Fibroblast of the conjunctiva (primary cell): ENCODE data around the gene WDR70.

Experiments used
- DNase-seq: peaks from one replicate; pipeline ENCODE4 v3.0.0-alpha.2; 2010; ENCODE audit warnings: low read depth

Gene WDR70

GRCh38 chr5:37723162-37723961, 344.2 kb downstream of the WDR70 start:
- no peak for DNase-seq

- DNase-seq, result no peak
Measured at GRCh38 chr5:37724395-37725125, 345.4 kb downstream of the WDR70 start.

DNA sequence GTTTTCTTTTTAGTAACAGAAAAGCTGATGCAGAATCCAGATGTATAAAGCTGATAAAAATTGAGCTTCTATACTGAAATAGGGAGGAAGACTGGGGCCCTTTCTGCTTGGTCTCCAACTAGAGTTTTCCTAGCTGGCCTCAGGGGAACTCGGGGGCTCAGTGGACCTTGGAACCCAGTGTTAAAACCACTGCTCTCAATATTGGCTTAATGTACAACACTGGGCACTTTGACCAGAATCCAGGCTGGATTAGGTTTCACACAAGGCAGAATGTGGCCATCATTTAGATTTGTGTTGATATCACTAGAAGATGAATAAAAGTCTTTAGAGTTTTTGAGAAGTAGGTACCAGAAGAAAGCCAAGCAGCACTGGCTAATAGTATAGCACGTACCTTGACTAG, 346.1 kb downstream of the WDR70 start:
- no peak for DNase-seq

GRCh38 chr5:37727238-37727637, 348.1 kb downstream of the WDR70 start:
- DNase-seq, result no peak

DNA sequence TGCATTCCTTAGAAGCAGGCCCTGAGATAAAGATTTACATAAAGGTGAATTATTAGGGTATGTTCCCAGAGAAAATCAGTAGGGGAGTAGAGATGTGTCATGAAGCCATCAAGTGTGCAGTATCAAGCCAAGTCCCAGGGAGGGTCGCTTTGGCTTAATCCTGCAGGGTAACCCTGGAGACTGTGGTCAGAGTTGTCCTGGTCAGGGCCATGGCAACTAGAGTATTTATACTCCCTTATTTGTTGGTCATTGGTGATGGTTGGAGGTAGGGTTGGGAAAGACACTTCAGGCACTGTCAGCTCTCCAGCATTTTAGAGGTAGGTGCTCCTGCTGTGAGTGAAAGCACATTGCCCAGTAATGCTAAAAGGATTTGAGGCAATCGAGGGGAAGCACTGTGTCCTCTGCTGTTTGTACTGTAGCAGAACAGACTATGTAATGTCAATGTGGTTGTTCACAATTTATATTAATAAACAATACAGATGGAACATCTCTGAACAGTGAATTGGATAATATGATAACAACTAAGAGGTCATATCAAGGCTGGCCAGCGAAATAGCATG, 351.9 kb downstream of the WDR70 start:
- no peak for DNase-seq

- no peak for DNase-seq
Measured at GRCh38 chr5:37734114-37734513, 355.0 kb downstream of the WDR70 start.

DNA sequence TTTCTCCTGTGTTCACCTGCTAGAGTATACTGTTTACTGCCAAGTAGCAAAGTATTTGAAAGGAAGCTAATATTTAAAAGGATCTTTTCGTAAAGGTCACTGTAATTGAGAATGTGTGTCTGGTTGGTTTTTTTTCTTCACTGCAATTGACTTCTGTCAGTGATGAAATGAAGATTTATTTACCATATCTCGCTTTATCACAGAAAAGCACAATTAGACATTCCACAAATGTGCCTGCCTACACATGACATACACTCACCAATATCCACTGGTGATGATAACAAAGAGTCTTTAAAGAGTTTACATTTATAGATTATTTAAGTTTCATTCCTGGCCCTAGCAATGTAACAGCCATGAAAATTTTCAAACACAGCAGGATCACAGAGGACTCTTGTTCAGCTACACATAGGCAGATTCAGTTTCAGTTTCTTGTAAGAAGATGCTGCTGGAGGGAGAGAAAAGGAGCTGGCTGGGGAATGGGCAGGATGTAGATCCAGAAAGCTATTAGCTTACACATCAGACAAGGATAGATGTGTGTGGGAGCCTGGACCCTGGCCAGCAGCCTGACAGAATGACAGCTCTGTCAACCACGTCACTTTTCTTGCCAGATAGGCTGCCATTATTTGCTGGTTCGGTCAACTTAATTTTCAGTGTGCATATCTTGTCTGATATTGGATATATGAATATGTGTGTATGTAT, 356.7 kb downstream of the WDR70 start:
- DNase-seq, result no peak

DNA sequence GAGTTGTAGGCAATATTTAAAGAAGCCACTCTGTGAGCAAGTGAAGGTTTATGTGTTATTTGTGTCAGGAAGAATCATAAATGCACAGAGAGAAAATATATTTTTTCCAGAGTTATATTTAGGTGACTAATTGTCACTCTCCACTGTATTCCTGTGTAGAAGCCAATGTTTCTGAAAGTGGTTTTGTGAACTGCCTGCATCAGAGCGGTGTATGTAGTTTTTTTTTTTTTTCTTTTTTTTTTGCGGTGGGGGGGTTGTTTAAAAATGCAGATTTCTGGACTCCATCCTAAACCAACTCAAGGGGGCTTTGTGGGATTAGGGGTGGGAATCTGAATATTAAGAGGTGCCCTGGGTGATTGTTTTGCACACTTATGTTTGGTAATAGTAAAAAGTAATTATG, 357.3 kb downstream of the WDR70 start:
- no peak for DNase-seq

DNA sequence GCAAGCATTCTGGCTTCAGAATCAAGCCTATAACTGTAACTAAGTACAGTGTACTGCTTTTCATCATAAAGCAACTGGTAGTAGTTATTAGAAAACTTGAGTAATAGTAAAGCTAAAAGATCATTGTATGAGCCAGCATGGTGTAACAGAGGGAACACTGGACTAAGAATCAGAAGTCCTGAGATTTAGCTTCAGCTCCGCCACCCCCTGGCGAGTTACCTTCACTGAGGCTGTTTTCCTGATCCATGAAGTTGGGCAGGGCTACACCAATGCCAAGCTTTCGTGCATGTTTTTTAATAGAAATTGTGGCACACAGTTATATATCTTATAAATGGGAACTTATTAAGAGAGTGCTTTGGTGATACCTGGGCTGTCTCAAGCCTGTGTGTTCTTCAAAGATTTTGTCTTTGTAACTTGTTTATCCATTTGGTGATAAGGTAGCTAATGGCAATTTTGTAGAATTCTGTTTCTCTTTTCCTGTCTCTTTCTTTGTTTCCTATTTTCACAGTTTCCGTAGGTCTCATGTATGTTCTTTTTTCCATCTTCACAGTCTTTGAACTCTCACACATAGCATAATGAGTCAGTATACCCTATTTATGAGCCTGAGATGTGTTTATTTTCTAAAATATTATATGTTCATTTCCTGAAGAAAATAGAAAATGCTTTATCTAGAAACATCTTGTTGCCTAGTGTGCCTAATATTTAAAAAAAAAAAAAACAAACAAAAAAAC, 358.4 kb downstream of the WDR70 start:
- no peak for DNase-seq

- peak; percentile 94 for DNase-seq
Measured at GRCh38 chr5:37738057-37738691, 359.1 kb downstream of the WDR70 start.

GRCh38 chr5:37738865-37739488, 359.9 kb downstream of the WDR70 start:
- no peak for DNase-seq

GRCh38 chr5:37739817-37740261, 360.7 kb downstream of the WDR70 start:
- DNase-seq, result peak; percentile 72

DNA sequence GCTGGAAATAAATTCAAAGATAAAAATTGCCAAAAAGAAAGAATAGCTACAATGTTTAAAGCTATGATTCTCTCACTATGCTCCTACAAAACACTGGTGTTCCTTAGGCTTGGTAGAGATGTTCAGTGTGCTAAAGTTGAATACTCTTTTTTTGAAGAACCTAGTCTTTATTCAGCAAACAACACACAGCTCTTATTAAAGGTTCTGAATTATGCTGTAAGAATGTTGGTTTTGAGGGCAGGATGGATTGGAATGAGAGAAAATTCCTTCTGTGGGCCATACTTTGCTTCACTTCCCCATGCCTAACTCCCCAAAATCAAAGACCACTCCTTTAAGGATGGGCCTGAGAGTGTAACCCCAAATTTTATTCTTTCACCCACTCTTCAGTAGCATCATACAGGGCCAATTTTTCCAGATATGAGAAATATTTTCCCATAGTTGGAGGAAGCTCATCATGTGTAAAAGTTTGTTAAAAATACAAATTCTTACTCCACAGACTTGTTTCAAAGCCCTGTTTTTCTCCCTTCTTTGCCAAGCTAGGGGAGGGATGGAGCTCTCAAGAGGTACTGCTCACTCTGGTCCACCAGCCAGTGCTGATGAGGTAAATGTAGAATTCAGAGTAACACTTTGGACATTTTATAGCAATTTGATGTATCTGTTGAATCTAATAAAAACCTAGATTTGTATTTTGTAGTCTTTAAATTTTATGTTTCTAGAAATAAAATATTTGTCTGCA, 361.4 kb downstream of the WDR70 start:
- DNase-seq, result no peak

DNA sequence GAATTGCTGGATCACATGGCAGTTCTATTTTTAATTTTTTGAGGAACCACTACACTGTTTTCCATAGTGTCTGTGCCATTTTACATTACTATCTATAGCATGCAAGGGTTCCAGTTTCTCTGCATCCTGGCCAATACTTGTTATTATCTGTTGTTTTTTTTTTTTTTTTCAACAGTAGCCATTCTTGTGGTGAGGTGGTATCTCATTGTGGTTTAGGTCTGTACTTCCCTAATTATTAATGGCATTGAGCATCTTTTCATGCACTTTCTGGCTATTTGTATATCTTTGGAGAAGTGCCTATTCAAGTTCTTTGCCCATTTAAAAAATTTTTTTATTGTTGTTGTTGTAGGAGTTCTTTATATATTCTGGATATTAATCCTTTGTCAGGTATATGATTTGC, 363.0 kb downstream of the WDR70 start:
- DNase-seq, result no peak

DNA sequence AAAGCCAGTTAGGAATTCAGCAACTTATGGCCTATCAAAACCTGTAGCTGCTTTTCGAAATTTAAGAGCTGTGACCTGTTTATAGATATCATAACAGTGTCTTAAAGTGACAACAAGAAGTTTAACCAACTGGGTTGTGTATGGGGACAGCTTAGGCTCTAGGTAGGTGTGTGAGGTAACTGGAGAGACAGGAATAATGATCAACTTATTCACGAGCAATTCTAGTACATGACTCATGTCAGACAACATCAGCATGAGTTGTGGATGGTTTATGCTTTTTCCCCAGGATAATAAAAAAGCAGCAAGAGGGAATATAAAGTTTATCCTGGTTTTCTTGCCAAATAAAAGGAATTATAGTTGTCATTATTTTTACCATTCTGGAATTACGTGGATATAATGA, 372.1 kb downstream of the WDR70 start:
- no peak for DNase-seq

DNA sequence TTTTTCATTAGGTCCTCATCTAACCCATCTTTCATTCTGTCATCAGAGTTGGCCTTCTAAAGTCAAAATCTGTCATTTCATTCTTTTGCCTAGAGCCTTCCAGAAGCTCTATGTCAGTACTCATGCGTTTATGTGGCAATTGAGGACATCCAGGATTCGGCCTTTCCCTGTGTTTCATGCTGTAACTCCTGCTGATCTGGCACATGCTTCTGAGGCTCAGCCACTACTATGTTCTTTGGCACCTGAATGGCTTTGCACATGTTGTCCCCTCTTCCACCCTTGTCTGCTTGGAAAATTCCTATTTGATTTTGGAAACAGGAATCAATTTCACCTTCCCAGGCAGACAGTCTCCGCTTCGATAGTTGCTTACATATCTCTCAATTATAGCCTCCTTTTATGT, 375.9 kb downstream of the WDR70 start:
- no peak for DNase-seq

- DNase-seq, result no peak
Measured at GRCh38 chr5:37755581-37755980, 376.5 kb downstream of the WDR70 start.

- no peak for DNase-seq
Measured at GRCh38 chr5:37756248-37756647, 377.1 kb downstream of the WDR70 start.

GRCh38 chr5:37757980-37758582, 379.0 kb downstream of the WDR70 start:
- DNase-seq, result no peak

DNA sequence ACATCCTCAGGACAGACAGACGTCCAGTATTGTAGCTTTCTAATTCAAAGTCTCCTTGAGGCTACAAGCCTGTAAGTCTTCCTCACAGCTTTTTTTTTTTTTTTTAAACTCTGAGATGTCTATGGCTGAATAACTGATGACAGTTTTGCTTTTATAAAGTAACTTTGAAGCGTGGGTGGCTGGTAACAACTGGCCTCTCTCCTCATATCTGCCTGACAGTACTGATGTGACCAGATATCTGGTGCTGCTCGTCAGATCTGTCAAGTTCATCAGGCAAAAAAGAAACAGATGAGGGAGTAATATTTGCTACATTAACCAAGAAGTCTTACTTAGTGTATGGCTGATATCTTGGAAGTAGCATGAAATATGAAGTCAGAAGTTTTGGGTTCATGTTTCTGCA, 388.1 kb downstream of the WDR70 start:
- no peak for DNase-seq
